Type B pancreatic cell (in vitro differentiated cells): ENCODE measurements around the gene RPP38. TPM values are rescaled to one million over a fixed set of nuclear protein-coding genes. Genes with fewer than 3 reads are reported as not detected.

Experiments
- DNase-seq: peaks from one replicate; pipeline ENCODE4 v3.0.0; 2021; ENCODE audit warnings: mixed read lengths; ENCODE audit not compliant: unreplicated experiment; ENCODE audit errors: extremely low spot score
- H3K27ac Mint-ChIP-seq: 2 replicates; pipeline ENCODE4 v1.8.0; 2021; ENCODE audit warnings: mild to moderate bottlenecking, mixed read lengths
- H3K27me3 Mint-ChIP-seq: 2 replicates; pipeline ENCODE4 v1.8.0; 2021; ENCODE audit warnings: mixed read lengths
- H3K36me3 Mint-ChIP-seq: 2 replicates; pipeline ENCODE4 v1.8.0; 2021; ENCODE audit warnings: mixed read lengths
- H3K4me1 Mint-ChIP-seq: one replicate; pipeline ENCODE4 v1.8.0; 2021; ENCODE audit warnings: mixed read lengths; ENCODE audit not compliant: unreplicated experiment
- H3K4me3 Mint-ChIP-seq: 2 replicates; pipeline ENCODE4 v1.8.0; 2021; ENCODE audit warnings: mild to moderate bottlenecking, mixed read lengths
- H3K9me3 Mint-ChIP-seq: 2 replicates; pipeline ENCODE4 v1.8.0; 2021; ENCODE audit warnings: mixed read lengths
- CTCF ChIP-seq: fragments of 200-600 bp; sonication (generic); conservative IDR thresholded peaks from 2 replicates; pipeline ENCODE4 v1.5.0; 2021; ENCODE audit warnings: antibody characterized with exemption, mild to moderate bottlenecking
- total RNA-seq: library from RNA; stranded (reverse); gene quantifications from 2 replicates; pipeline ENCODE4 v1.2.1, GENCODE V29; 2021; ENCODE audit warnings: low replicate concordance

RPP38 gene
- total RNA-seq, 1 donor from 2014 or later = 18.1 TPM

DNA sequence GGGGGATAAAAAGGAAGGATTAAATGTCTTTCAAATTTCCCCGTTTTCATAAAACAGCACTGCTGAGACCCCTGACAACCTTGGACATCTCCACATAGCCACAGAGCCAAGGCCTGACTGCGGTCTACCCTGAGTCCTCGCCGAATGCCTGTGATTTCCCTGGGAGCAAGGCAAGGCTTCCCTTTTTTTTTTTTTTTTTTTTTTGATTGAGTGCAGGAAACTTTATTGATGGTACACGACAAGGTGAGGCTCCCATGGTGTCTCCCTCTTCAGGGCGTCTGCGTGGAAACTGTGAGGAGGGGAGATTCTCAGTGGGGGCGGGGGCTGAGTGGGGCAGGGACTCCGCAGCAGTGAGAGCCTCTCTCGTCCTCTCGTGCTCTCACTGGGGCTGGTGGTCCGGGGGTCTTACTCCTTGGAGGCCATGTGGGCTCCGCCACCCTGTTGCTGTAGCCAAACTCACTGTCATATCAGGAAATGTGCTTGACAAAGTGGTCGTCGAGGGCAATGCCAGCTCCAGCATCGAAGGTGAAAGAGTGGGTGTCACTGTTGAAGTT, 4.2 kb upstream of the RPP38 start:
- no peak for TF ChIP-seq CTCF
- no peak overlapping the region for H3K4me3 Mint-ChIP-seq
- no peaks in the 10 kb centered on the region for H3K9me3 Mint-ChIP-seq
- peak; percentile 49 for DNase-seq
- H3K27ac Mint-ChIP-seq = no peak overlapping the region
- peaks cover 2% of the 10 kb centered on the region for H3K36me3 Mint-ChIP-seq
- H3K27me3 Mint-ChIP-seq = peaks cover 6% of the 10 kb centered on the region
- peaks cover 5% of the 10 kb centered on the region for H3K4me1 Mint-ChIP-seq

DNA sequence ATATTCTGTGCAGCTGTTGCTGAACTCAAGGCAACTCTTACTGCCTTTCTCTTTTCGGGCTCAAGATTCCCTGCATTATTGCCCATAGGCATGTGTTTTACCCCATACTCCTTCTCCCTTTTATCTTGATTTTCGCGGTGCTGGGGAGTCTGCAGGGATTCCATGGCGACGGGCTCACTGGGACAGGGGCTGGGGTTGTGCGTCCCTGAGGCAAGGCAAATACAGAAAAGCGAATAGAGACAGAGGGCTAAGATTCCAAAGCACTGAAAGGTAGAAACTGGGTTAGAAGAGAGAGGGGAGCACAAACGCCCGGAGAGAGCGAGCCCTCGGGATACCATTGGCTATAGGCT, 519 bp upstream of the RPP38 start:
- Mint-ChIP-seq H3K27ac (peak overlapping the region; percentile 98), H3K9me3 (no peaks in the 10 kb centered on the region), H3K4me3 (peak overlapping the region; percentile 96), H3K4me1 (peaks cover 23% of the 10 kb centered on the region), H3K36me3 (peaks cover 7% of the 10 kb centered on the region), H3K27me3 (peaks cover 3% of the 10 kb centered on the region)
- TF ChIP-seq CTCF = no peak
- DNase-seq = no peak

DNA sequence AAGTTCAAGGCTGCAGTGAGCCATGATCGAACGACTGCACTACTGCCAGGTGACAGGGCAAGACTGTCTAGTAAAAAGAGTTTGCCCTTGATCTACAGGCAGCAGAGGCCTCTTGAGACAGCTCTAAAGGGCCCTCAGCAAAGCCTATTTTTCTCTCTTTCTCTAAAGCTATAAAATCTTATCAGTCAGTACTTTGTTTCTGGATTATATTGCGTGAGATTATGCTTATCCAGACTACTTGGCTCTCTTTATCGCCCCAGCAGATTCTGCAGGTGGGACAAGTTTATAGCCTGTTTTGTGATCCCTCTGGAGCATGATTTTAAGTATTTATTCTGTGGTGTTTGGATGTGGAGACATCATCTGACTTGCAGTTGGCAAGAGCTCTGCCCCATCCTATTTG, 2.7 kb downstream of the RPP38 start:
- H3K9me3 Mint-ChIP-seq = no peaks in the 10 kb centered on the region
- no peak for TF ChIP-seq CTCF
- H3K4me1 Mint-ChIP-seq = peaks cover 23% of the 10 kb centered on the region
- no peak for DNase-seq
- peak overlapping the region; percentile 54 for H3K4me3 Mint-ChIP-seq
- peak overlapping the region; percentile 82 for H3K27ac Mint-ChIP-seq
- peaks cover 12% of the 10 kb centered on the region for H3K36me3 Mint-ChIP-seq
- H3K27me3 Mint-ChIP-seq = no peaks in the 10 kb centered on the region

- Mint-ChIP-seq H3K36me3 (peaks cover 16% of the 10 kb centered on the region), H3K4me1 (peaks cover 18% of the 10 kb centered on the region), H3K4me3 (no peak overlapping the region), H3K27me3 (no peaks in the 10 kb centered on the region), H3K9me3 (no peaks in the 10 kb centered on the region), H3K27ac (no peak overlapping the region)
- TF ChIP-seq CTCF = no peak
- DNase-seq = no peak
Observed at GRCh38 chr10:15103513-15103912, 6.4 kb downstream of the RPP38 start.

DNA sequence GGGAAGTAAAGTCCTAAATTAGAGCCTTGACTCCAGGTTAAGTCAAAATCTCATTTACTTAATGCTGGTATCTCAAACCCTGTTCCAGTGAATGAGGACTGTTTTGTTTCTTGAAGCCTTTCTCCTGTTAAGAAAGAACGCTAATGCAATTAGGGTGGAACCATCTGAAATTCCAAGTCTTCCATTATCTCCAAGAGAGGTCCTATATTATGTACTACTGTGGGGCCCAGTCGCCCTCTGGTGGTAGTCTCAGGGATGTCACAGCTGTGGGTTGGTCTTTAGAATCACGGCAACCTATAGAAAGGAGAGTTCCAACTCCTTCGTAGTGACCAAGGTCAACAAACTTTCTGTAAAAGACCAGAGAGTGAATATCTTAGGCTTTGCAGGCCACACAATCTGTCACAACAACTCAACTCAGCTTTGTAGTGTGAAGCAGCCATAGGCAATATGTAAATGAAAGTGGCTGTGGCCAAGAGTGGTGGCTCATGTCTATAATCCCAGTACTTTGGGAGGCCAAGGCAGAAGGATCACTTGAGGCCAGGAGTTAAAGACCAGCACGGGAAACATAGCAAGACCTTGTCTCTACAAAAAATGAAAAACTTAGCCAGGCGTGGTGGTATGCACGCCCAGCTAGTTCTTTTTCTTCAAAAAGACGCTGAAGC, 9.3 kb downstream of the RPP38 start:
- TF ChIP-seq CTCF = peak; percentile 95
- peaks cover 15% of the 10 kb centered on the region for H3K36me3 Mint-ChIP-seq
- H3K27ac Mint-ChIP-seq = peak overlapping the region; percentile 70
- peak overlapping the region; percentile 2 for H3K4me3 Mint-ChIP-seq
- H3K9me3 Mint-ChIP-seq = no peaks in the 10 kb centered on the region
- H3K27me3 Mint-ChIP-seq = no peaks in the 10 kb centered on the region
- H3K4me1 Mint-ChIP-seq = no peaks in the 10 kb centered on the region
- peak; percentile 77 for DNase-seq
